NT2/D1 (cell line): ENCODE measurements around the gene SLC35E1.

Source experiments
- SUZ12 ChIP-seq: IDR thresholded peaks from 2 replicates; pipeline ENCODE4 v1.6.1; 2011; ENCODE audit not compliant: insufficient read length, insufficient read depth; ENCODE audit errors: extremely low read depth
- YY1 ChIP-seq: IDR thresholded peaks from 2 replicates; pipeline ENCODE4 v1.6.1; 2011; ENCODE audit not compliant: insufficient read length, insufficient read depth

- TF ChIP-seq YY1 (no peak), SUZ12 (no peak)
Observed at GRCh38 chr19:16593181-16593580, 21.0 kb upstream of the SLC35E1 start.
